HEK293 (cell line): ENCODE data around the gene DIDO1.

Source experiments
- CTCF ChIA-PET: fragments of 350-600 bp; formaldehyde crosslinking; extraction: SDS; loops from one replicate; lab custom pipeline; 2021; ENCODE audit warnings: antibody characterized with exemption; lab: Yijun Ruan, JAX
- POLR2A ChIA-PET: fragments of 300-600 bp; formaldehyde crosslinking; extraction: SDS; loops from one replicate; lab custom pipeline; 2020; ENCODE audit warnings: antibody characterized with exemption, inconsistent platforms; lab: Yijun Ruan, JAX
- H3K27ac ChIP-seq: fragments of 200-500 bp; sonication (Bioruptor generic); 2 replicates; pipeline ENCODE4 v1.5.1; 2014; ENCODE audit warnings: low read depth, low read length, control low read depth, inconsistent platforms; ENCODE audit errors: extremely low read depth
- H3K36me3 ChIP-seq, 2 experiments: fragments of 200-500 bp in 1 of 2; sonication (Bioruptor generic) in 1 of 2; 1 replicate in 1 of 2; 2 replicates in 1 of 2; pipeline ENCODE4 v1.5.1; 2014 to 2017; ENCODE audit warnings: inconsistent platforms in 2 of 2, low read length in 2 of 2; ENCODE audit not compliant: control insufficient read depth in 2 of 2, insufficient read depth in 1 of 2
- H3K4me1 ChIP-seq: fragments of 200-500 bp; sonication (Bioruptor generic); 2 replicates; pipeline ENCODE4 v1.5.1; 2014; ENCODE audit warnings: mild to moderate bottlenecking, low read length, inconsistent platforms; ENCODE audit not compliant: control insufficient read depth, insufficient read depth
- H3K4me3 ChIP-seq: 2 replicates; pipeline ENCODE4 v1.5.1; 2011; ENCODE audit warnings: low read depth, mild to moderate bottlenecking, control low read depth, low read length, moderate library complexity
- H3K9me3 ChIP-seq: fragments of 200-500 bp; sonication (Bioruptor generic); 2 replicates; pipeline ENCODE4 v1.5.1; 2014; ENCODE audit warnings: low read depth, low read length, inconsistent platforms; ENCODE audit not compliant: control insufficient read depth, insufficient read depth
- BCL11B ChIP-seq: fragments of 450-650 bp; formaldehyde crosslinking; IDR thresholded peaks from 2 replicates; pipeline ENCODE4 v1.5.1; 2016; ENCODE audit warnings: low read depth, missing biosample characterization, missing genetic modification characterization
- GLIS2 ChIP-seq: fragments of 450-650 bp; formaldehyde crosslinking; IDR thresholded peaks from 2 replicates; pipeline ENCODE4 v1.5.1; 2016; ENCODE audit warnings: missing biosample characterization, missing genetic modification characterization
- IKZF3 ChIP-seq: fragments of 450-650 bp; IDR thresholded peaks from 2 replicates; pipeline ENCODE4 v1.5.0; 2018; ENCODE audit warnings: missing biosample characterization, mild to moderate bottlenecking, missing genetic modification characterization, moderate library complexity
- KLF16 ChIP-seq: fragments of 450-650 bp; formaldehyde crosslinking; IDR thresholded peaks from 2 replicates; pipeline ENCODE4 v1.5.1; 2017; ENCODE audit warnings: missing biosample characterization, missing genetic modification characterization
- PATZ1 ChIP-seq: fragments of 450-650 bp; formaldehyde crosslinking; IDR thresholded peaks from 2 replicates; pipeline ENCODE4 v1.5.1; 2016; ENCODE audit warnings: missing biosample characterization, missing genetic modification characterization
- PRDM1 ChIP-seq: fragments of 450-650 bp; formaldehyde crosslinking; IDR thresholded peaks from 2 replicates; pipeline ENCODE4; 2016; ENCODE audit warnings: missing biosample characterization, missing genetic modification characterization
- PRDM10 ChIP-seq: fragments of 450-650 bp; formaldehyde crosslinking; IDR thresholded peaks from 2 replicates; pipeline ENCODE4 v1.5.1; 2016; ENCODE audit warnings: missing biosample characterization, missing genetic modification characterization
- SCRT1 ChIP-seq: fragments of 450-650 bp; formaldehyde crosslinking; IDR thresholded peaks from 2 replicates; pipeline ENCODE4 v1.5.1; 2016; ENCODE audit warnings: missing biosample characterization, missing genetic modification characterization, borderline replicate concordance
- YY1 ChIP-seq: fragments of 450-650 bp; formaldehyde crosslinking; IDR thresholded peaks from 2 replicates; pipeline ENCODE4 v1.5.1; 2018; ENCODE audit warnings: missing biosample characterization, missing genetic modification characterization
- ZBTB26 ChIP-seq: fragments of 450-650 bp; formaldehyde crosslinking; optimal IDR thresholded peaks from 2 replicates; pipeline ENCODE3; 2016; ENCODE audit warnings: missing biosample characterization, mild to moderate bottlenecking, missing genetic modification characterization
- ZFP69B ChIP-seq: fragments of 450-650 bp; formaldehyde crosslinking; IDR thresholded peaks from 2 replicates; pipeline ENCODE4 v1.5.1; 2016; ENCODE audit warnings: missing biosample characterization, missing genetic modification characterization
- ZNF692 ChIP-seq: fragments of 450-650 bp; formaldehyde crosslinking; IDR thresholded peaks from 2 replicates; pipeline ENCODE4 v1.5.1; 2016; ENCODE audit warnings: missing biosample characterization, missing genetic modification characterization
- ZNF792 ChIP-seq: fragments of 450-650 bp; formaldehyde crosslinking; IDR thresholded peaks from 2 replicates; pipeline ENCODE4 v1.5.1; 2016; ENCODE audit warnings: missing biosample characterization, missing genetic modification characterization
- ZXDB ChIP-seq: fragments of 450-650 bp; formaldehyde crosslinking; IDR thresholded peaks from 2 replicates; pipeline ENCODE4 v1.5.1; 2016; ENCODE audit warnings: missing biosample characterization, missing genetic modification characterization

Gene DIDO1

GRCh38 chr20:62860391-62860923, 65.8 kb downstream of the DIDO1 start (continued):
- 0 out of 2 replicates have a peak, but pooled peaks have one; percentile 36 for TF ChIP-seq ZNF692 (tag by site-specific recombination)
- TF ChIP-seq IKZF3 (tag by site-specific recombination): 0 out of 2 replicates have a peak, but pooled peaks have one; percentile 23
- peak; percentile 37; the same call in 1 of the 2 replicates for TF ChIP-seq PATZ1 (tag by site-specific recombination)
- peak; percentile 40 for TF ChIP-seq GLIS2 (tag by site-specific recombination)
- TF ChIP-seq ZXDB (tag by site-specific recombination): no peak
- TF ChIP-seq KLF16 (tag by site-specific recombination): 0 out of 2 replicates have a peak, but pooled peaks have one; percentile 27
- TF ChIP-seq PRDM1 (tag by site-specific recombination): peak; percentile 94
- peak; percentile 38; the same call in 1 of the 2 replicates for TF ChIP-seq ZFP69B (tag by site-specific recombination)
- peak; percentile 61 for TF ChIP-seq ZBTB26 (tag by site-specific recombination)
- no peak for TF ChIP-seq PRDM10
- no peak for TF ChIP-seq BCL11B (tag by site-specific recombination)
- TF ChIP-seq ZNF792 (tag by site-specific recombination): no peak
- TF ChIP-seq, all 188 proteins: peak for 19

GRCh38 chr20:62859721-62860120, 66.6 kb downstream of the DIDO1 start:
- peaks cover 9 to 42% of the 10 kb centered on the region in 2 experiments; a peak in 2 of 3 replicates for H3K36me3 ChIP-seq
- ChIA-PET POLR2A (no interaction called here), CTCF (interaction anchor here (1.2 to 1.4 kb wide), 2 partner anchors 18 to 37 kb away, joined by 5 to 7 read pairs; no protein-coding TSS in a partner anchor)
- H3K4me1 ChIP-seq: no peaks in the 10 kb centered on the region
- no peak for TF ChIP-seq YY1 (tag by site-specific recombination)
- peak; percentile 43; the same call in 1 of the 2 replicates for TF ChIP-seq SCRT1 (tag by site-specific recombination)
- H3K27ac ChIP-seq: no peak overlapping the region
- H3K4me3 ChIP-seq: peak overlapping the region; percentile 61; the same call in 1 of the 2 replicates
- no peaks in the 10 kb centered on the region for H3K9me3 ChIP-seq
